ENCODE data around the gene PINK1. TPM values are rescaled to one million over a fixed set of nuclear protein-coding genes. Genes with fewer than 3 reads are reported as not detected.

Gene PINK1
- total RNA-seq, 1 donor from 2014 or later: 72.9 TPM

DNA sequence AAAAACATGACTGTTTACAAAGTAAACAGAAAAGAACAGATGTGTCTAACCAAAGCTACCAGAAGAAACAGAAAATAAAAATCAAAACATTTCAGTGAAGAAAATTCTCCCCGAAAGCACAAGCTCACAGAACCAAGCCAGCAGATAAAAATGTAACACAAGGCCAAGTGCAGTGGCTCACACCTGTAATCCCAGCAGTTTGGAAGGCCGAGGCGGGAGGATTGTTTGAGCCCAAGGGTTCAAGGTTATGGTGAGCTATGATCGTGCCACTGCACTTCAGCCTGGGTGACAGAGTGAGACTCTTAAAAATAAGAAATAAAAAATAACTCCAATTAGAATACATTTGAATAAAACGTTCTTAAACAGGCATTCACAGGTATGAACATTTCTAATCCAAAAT lies 47.0 kb downstream of the PINK1 start:
- no peak for DNase-seq (ENCODE audit: low spot score)

DNA sequence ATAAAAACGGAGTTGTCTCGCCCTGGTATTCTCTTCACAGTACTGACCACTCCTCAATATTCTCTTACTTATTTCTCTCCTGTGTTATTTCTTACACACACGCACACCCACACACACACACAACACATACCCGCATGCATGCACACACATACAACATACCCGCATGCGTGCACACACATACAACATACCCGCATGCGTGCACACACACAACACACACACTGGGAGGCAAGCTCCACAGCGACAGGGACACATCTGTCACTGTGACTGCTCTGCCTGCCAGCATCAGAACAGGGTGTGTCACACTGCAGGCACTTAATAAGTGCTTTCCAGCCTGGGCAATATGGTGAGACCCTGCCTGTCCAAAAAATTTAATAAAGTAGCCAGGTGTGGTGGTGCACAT lies 48.7 kb downstream of the PINK1 start:
- DNase-seq (ENCODE audit: low spot score): no peak

GRCh38 chr1:20682571-20683236 lies 49.4 kb downstream of the PINK1 start:
- no peak for DNase-seq (ENCODE audit: low spot score)

DNA sequence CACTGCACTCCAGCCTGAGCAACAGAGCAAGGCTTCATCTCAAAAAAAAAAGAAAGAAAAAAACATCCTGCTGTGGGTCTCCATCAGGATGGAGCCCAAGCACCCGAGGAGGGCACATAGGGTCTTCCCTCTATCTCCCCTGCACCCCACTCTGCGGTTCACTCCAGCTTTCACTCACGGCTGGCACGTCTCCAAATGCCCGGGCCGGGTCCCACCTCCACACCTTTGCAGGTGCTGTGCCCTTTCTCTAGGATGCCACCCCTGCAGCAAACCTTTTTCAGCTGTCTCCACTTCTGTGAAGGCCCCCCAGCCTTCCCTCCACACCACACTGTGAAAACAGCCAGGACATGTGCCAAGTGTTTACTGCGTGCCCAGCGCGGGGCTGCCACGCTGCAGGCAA lies 50.4 kb downstream of the PINK1 start:
- no peak for DNase-seq (ENCODE audit: low spot score)

- no peak for DNase-seq (ENCODE audit: low spot score)
Measured at GRCh38 chr1:20684050-20684620, 50.9 kb downstream of the PINK1 start.

GRCh38 chr1:20684651-20685050 lies 51.4 kb downstream of the PINK1 start:
- no peak for DNase-seq (ENCODE audit: low spot score)

DNA sequence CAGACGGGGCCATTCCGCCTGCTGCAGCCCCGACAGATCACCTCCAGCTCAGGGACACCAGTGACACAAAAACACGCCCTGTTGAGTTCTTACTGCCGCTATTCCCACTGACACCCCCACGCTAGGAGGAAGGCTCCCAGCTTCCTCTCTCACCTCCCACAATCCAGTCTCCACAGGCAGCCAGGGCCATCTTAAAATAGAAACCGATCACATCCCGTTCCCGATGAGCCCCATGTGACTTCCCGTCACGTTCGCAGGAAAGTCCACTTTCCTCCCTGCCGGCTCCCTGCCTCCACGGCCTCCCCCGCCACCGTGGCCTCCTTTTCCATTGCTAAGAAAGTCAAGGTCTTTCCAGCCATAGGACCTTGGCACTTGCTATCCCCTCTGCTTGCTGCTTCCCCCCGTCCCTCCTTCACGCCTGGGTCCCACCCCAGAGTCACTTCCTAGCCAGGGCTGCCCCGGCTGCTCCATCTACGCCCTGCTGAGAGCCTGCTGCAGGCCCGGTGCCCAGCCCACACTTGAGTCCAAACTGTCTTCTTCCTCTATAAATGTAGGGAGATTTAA lies 51.9 kb downstream of the PINK1 start:
- no peak for DNase-seq (ENCODE audit: low spot score)

- DNase-seq (ENCODE audit: low spot score): no peak
Measured at GRCh38 chr1:20685741-20686140, 52.5 kb downstream of the PINK1 start.

- DNase-seq (ENCODE audit: low spot score): no peak
Measured at GRCh38 chr1:20686883-20687725, 53.8 kb downstream of the PINK1 start.

DNA sequence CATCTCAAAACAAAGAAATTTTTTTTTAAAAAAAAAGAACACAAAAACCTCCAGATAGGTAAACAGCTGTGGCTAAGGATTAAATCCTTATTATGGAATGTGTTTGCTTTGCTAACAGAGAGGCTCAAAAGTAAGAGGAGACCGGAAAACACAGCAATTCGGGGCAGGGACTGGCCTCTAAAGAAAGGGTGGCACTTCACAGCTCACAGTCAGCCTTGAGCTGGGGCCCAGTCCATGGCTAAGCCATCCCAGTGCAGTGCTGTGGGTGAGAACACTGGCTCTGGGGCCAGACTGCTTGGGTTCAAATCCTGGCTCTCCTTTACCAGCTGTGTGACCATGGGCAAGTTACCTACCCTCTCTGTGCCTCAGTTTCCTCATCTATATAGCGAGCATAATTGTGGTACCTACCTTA lies 56.4 kb downstream of the PINK1 start:
- DNase-seq (ENCODE audit: low spot score): no peak

DNA sequence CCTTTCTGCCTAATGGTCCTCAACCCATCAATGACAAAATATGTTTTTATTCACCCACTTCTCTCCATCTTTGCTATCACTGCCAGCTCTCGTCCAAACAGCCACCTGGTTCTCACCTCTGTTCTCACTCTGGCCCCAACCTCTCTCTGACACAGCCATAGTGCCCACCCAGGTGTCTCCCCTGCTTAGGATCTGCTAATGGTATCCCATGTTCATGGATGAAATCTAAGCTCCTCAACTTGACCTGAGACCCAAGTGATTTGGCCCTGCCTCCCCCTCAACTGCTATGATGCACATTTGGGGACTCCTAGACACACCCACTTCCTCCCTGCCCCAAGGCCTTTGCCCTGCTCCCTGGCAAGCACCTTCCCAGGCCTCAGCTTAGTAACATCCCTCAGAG lies 58.6 kb downstream of the PINK1 start:
- no peak for DNase-seq (ENCODE audit: low spot score)

DNA sequence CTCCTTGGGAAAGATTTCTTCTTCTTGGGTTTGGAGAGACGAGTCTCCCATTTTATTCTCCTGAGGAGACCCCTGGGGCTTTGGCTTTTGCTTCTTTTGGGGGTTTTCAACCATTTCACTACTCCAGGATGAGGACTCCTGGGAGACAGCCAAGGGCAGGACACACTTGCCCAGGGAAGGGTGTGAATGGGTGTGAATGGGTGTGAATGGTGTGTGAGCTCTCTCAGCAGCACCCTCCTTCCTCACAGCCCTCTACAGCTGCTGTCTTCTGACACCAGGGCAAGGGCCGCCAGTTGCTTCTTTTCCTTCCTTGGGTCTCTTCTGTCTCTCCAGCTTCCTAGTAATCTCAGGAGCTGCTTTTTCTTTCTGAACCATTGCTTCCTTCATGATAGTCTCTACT lies 60.4 kb downstream of the PINK1 start:
- no peak for DNase-seq (ENCODE audit: low spot score)

- DNase-seq (ENCODE audit: low spot score): no peak
Measured at GRCh38 chr1:20695515-20695914, 62.3 kb downstream of the PINK1 start.

- peak; percentile 78 for DNase-seq (ENCODE audit: low spot score)
Measured at GRCh38 chr1:20696397-20697333, 63.4 kb downstream of the PINK1 start.

GRCh38 chr1:20697563-20697962 lies 64.3 kb downstream of the PINK1 start:
- no peak for DNase-seq (ENCODE audit: low spot score)

DNA sequence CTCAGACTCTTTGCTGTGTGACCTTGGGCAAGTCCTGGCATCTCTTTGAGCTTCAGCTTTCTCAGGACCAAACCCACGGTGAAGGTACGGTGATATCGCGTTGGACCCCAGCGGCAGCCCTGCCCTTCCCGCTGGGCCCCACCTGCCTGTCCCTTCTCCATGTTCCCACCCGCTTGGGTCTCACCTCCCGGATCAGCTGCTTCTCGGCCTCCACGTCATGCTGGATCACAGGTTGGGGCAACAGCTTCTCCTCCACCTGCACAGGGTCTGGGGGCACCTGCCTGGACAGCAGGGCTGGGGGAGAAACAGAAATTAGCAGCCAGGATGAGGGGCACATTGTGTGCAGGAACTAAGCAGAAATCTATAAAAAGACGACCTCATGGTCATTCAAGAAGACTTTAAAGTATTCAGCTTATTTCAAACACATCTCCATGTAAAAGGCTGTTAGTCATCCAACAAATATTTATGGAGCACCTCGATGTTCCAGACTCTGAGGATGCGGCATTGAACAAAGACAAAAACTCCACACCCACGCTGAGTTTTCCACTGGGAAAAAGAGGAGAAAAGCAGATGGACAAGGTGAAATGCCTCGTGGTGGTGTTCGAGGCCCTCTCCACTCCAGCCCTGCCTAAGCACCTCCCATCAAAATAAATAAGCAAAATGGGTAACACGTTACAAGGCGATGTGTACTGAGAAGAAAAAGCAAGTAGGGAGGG lies 65.1 kb downstream of the PINK1 start:
- DNase-seq (ENCODE audit: low spot score): no peak

- DNase-seq (ENCODE audit: low spot score): no peak
Measured at GRCh38 chr1:20699558-20699957, 66.3 kb downstream of the PINK1 start.

DNA sequence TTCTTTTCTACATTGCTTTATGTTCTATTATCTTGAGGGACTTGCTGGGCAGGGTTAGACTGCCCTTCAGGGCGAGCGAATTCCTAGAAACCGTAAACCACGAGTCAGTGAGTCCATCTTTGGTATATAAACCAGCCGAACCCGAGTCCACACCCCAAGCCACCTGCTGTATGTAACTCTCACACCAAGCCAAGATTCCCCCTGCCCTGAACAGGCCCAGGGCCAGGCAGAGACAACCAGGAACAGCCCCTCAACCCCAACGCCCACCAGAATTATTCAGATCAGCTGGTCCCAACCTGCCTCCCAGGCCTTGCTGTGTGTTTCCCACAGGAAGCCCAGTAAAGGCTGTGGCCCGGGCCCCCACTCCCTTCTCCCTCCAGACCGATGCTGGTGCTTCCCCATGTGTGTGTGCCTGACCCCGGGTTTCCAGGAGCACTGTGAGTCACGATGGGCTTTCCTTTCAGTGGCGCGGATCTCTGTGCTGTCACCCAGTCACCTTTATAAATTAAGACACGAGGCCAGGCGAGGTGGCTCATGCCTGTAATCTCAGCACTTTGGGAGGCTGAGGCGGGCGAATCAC lies 67.5 kb downstream of the PINK1 start:
- DNase-seq (ENCODE audit: low spot score): no peak

All from mucosa of gallbladder (tissue), 1 donor.